GM18951 (cell line): ENCODE measurements around the gene TTN.

Source experiments
- POLR2A ChIP-seq: IDR thresholded peaks from 4 replicates; pipeline ENCODE4 v1.6.1; 2011; ENCODE audit warnings: mild to moderate bottlenecking; ENCODE audit not compliant: insufficient read length, insufficient read depth; ENCODE audit errors: extremely low read depth
- in situ Hi-C: fragments of 300-500 bp; cut with MboI; formaldehyde crosslinking; loops from one replicate; pipeline ENCODE4 v1.12.0; 2022; ENCODE audit warnings: low sequenced_read_pairs, mixed read lengths, inconsistent platforms; ENCODE audit not compliant: unreplicated experiment

Gene TTN

DNA sequence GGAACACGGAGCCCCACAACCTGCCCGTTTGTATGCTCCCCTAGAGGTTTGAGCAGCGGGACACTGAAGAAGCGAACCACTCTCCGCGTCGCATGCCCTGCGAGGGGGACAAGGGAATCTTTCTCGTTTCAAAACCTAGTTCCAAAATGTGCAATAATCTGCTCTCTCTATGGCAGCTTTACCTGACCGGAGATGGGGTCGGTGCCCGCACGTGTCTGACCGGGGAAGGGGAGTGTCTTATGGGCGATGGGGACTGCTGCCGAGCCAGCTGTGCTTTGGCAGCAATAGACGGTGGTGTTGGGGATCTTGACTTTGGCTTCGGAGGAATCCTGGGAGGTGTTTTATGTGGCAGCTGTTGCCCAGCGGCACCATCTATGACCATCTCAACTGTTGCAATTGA lies 7.9 kb downstream of the TTN start:
- in situ Hi-C loops: no loop called here
- TF ChIP-seq POLR2A: no peak

GRCh38 chr2:178796079-178796677 lies 11.0 kb downstream of the TTN start:
- no peak for TF ChIP-seq POLR2A
- in situ Hi-C loops: no loop called here

DNA sequence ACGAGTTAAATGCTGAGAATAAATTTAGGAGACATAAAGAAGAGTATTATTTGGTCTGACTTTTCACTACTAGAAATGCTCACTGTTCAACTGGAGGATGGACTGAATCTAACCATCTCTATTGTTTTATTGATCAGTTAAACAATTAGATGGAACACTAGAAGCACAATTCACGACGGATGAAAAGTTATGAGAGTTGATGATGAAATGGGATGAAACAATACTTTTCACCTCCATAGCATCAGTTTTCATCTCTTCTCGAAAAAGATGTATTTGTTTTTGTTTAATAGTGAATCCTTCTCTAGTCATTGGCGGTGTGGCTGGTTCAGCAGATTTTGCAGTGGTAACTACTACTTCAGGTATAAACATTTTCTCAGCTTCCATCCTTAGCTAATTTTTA lies 19.3 kb downstream of the TTN start:
- in situ Hi-C loops: no loop called here

DNA sequence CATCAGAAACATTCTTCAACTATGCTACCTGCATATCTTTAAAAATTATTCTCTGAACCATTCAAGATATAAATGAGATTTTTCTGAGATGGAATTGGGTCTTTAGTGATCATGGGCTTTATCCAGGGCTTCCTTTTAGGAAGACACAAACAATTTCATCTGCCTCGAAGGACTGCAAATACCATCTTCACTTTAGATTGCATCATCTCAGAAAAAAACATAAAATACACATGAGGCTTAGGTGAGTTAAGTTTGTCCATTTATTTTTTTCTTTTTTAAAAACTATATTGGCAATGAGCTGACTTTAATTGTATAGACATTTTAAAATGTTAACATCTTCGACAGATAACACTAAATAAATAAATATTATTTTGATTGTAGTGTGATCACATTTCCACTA lies 20.1 kb downstream of the TTN start:
- no peak for TF ChIP-seq POLR2A
- in situ Hi-C loops: no loop called here

More for the DNA sequence above, 19.3 kb downstream of the TTN start:
- TF ChIP-seq POLR2A: no peak

GRCh38 chr2:178783889-178784288 lies 23.3 kb downstream of the TTN start:
- no peak for TF ChIP-seq POLR2A
- in situ Hi-C loops: no loop called here

DNA sequence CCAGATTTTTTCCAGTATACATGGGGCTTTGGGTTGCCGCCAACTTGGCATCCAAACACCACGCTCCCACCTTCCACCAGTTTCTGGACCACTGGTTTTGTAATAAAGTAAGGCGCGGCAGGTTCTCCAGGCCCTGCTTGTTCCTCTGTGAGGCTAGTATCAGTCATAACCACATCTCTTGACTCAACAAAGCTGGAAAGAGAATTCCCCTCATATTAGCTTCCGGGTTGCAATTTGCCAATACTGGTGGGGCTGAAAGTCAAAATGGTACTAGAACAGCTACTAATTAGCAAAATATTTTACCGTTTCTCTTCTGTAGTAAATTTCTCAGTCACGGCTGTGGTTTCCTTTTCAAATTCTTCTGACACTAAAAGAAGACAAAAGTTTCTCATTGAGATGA lies 25.0 kb downstream of the TTN start:
- no peak for TF ChIP-seq POLR2A
- in situ Hi-C loops: no loop called here

- in situ Hi-C loops: no loop called here
Observed at GRCh38 chr2:178777577-178777976, 29.6 kb downstream of the TTN start.

DNA sequence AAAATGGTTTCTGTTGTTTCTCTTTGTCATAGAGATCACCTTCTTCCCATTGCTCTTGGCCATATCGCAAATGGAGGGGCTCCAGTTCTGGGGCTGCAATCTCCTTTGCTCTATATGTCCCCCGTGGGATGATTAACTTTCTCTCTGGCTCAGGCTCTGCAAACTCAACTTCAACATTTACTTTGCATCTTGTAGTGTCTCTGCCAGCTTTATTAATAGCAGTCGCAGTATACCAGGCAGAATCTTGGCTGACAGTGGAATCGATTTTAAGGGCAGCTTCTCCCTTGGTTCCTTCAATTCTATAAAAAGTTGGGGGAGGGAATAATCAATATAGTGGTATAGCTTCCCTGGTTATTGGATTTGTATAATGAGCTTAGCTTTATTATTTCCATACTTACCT lies 30.5 kb downstream of the TTN start:
- no peak for TF ChIP-seq POLR2A
- in situ Hi-C loops: no loop called here

More at GRCh38 chr2:178777577-178777976, 29.6 kb downstream of the TTN start:
- no peak for TF ChIP-seq POLR2A

DNA sequence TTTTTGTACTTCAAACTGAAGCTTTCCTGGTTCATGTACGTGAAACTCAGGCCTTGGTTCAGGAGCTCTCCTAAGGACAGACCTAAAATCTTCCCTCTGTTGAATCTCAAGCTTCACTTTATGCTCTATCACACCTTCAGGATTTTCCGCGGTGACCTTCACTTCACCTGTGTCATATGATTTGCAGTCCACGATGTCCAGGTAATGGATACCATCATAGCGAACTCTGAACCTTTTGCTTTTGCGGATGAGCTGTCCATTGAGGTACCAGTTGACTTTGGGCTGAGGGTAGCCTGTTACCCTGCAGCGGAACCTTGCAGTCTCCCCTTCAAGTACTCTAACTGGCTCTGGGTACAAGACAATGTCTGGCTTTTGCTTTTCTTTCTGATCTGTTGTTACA lies 31.2 kb downstream of the TTN start:
- in situ Hi-C loops: no loop called here
- TF ChIP-seq POLR2A: no peak

- in situ Hi-C loops: loop anchor here (25.0 kb wide), 2 partner anchors 667 to 967 kb away; no protein-coding TSS in a partner anchor
Observed at GRCh38 chr2:178770518-178770917, 36.7 kb downstream of the TTN start.

GRCh38 chr2:178767094-178768060 lies 39.8 kb downstream of the TTN start:
- no peak for TF ChIP-seq POLR2A
- in situ Hi-C loops: loop anchor here (25.0 kb wide), 2 partner anchors 670 to 970 kb away; no protein-coding TSS in a partner anchor

More at GRCh38 chr2:178770518-178770917, 36.7 kb downstream of the TTN start:
- TF ChIP-seq POLR2A: no peak

- no peak for TF ChIP-seq POLR2A
- in situ Hi-C loops: loop anchor here (25.0 kb wide), 2 partner anchors 673 to 973 kb away; no protein-coding TSS in a partner anchor
Observed at GRCh38 chr2:178764097-178764496, 43.1 kb downstream of the TTN start.

GRCh38 chr2:178761759-178762371 lies 45.4 kb downstream of the TTN start:
- TF ChIP-seq POLR2A: no peak
- in situ Hi-C loops: loop anchor here (25.0 kb wide), 2 partner anchors 675 to 975 kb away; no protein-coding TSS in a partner anchor
